ENCODE results near the gene RINL. TPM values are rescaled to one million over a fixed set of nuclear protein-coding genes. Genes with fewer than 3 reads are reported as not detected.
"Not testable (repeated sequence)": the region's sequence is repeated elsewhere in the genome, so short reads cannot be mapped to it uniquely, and the experiment has no call there.

Gene RINL
- polyA plus RNA-seq, 4 donors, result 2.9 to 10.6 (median 6.7) TPM

- no peak for DNase-seq (ENCODE audit: low read depth in 4 of 4, low spot score in 3 of 4)
Observed at GRCh38 chr19:38907227-38907626, 29.2 kb upstream of the RINL start.

GRCh38 chr19:38905620-38906019 lies 27.5 kb upstream of the RINL start:
- no peak for DNase-seq (ENCODE audit: low read depth in 4 of 4, low spot score in 3 of 4)

- DNase-seq (ENCODE audit: low read depth in 4 of 4, low spot score in 3 of 4), result no peak
Observed at GRCh38 chr19:38904581-38905539, 26.8 kb upstream of the RINL start.

- no peak for DNase-seq (ENCODE audit: low read depth in 4 of 4, low spot score in 3 of 4)
Observed at GRCh38 chr19:38901683-38902082, 23.6 kb upstream of the RINL start.

- DNase-seq (ENCODE audit: low read depth in 4 of 4, low spot score in 3 of 4), result no peak
Observed at GRCh38 chr19:38900743-38901190, 22.7 kb upstream of the RINL start.

DNA sequence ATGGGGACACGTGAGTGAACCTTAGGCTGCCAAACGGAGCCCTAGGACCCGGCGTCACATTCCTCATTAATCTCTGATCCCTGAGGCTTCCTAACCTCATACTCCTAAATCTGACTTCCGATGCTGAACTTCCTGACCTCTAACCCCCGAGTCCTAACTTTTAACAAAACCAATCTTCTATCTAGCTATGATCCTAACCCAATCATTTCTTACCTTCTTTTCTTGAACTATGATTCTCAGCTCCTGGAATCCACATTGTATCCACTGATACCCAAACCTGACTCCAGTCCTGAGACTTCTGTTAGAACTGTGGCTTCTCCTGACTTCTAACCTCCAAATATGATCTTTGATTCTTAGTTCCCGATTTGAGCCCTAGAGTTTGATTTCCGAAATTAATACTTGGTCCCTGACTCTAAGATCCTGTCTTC lies 22.1 kb upstream of the RINL start:
- no peak for DNase-seq (ENCODE audit: low read depth in 4 of 4, low spot score in 3 of 4)

GRCh38 chr19:38899447-38900201 lies 21.5 kb upstream of the RINL start, which contains the start of the genes NFKBIB and SIRT2:
Gene NFKBIB (plus strand): TSS chr19:38899969. CDS start chr19:38900033, 64 bp downstream.
Gene SIRT2 (minus strand): TSS chr19:38899618. CDS start chr19:38899521, 97 bp downstream.
- peak; percentile 98 to 100 (median 99) for DNase-seq (ENCODE audit: low read depth in 4 of 4, low spot score in 3 of 4)

DNA sequence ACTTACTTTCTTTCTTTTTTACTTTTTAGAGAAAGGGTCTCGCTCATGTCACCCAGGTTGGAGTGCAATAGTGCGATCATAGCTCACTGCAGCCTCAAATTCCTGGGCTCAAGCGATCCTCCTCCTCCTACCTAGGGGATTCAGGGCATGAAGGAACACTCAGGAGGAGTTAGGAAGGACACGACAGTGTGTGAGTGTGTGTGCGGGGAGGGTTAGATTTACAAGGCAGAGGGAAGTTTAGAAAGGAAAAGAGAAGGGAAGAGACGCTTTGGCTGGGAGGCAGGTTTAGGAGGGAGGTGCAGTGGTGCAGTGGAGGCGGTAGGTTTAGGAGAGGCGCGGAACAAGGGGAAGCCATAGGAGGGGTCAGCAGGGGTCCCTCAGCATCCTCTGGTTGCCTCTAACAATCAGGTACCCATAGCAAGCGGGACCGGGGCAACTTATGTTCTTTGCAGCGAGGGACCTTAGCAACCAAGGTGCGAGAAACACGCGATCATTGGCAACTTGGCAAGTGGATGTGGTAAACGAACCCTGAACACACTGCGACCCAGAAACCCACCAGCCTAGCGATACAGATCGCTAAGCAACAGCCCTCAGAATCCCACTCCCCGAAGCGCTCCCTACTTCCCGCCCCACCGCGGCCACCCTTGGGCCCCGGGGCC lies 20.8 kb upstream of the RINL start:
- no peak for DNase-seq (ENCODE audit: low read depth in 4 of 4, low spot score in 3 of 4)

GRCh38 chr19:38894968-38895367 lies 16.9 kb upstream of the RINL start:
- DNase-seq (ENCODE audit: low read depth in 4 of 4, low spot score in 3 of 4), result no peak

GRCh38 chr19:38893341-38893771 lies 15.3 kb upstream of the RINL start:
- no peak for DNase-seq (ENCODE audit: low read depth in 4 of 4, low spot score in 3 of 4)

DNA sequence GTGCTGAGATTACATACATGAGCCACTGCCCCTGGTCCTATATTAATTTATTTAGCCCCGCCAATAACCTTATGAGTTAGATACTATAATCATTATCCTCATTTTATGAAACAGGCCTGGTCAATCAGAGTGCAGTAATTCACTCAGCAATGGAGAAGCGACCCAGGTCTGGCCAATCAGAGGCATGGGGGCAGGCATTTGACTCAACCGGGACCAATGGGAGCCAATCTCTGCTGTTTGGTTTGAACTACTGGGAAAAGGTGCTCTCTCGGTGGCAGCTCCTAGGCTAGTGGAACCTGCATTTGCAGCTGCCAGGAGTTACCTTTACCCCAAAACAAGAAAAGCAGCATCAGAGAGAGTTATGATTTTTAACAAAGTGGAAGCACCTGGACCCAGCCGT lies 14.8 kb upstream of the RINL start:
- DNase-seq (ENCODE audit: low read depth in 4 of 4, low spot score in 3 of 4), result no peak

- DNase-seq (ENCODE audit: low read depth in 4 of 4, low spot score in 3 of 4), result no peak
Observed at GRCh38 chr19:38891771-38892170, 13.7 kb upstream of the RINL start.

GRCh38 chr19:38890686-38891085 lies 12.6 kb upstream of the RINL start:
- no peak for DNase-seq (ENCODE audit: low read depth in 4 of 4, low spot score in 3 of 4)

DNA sequence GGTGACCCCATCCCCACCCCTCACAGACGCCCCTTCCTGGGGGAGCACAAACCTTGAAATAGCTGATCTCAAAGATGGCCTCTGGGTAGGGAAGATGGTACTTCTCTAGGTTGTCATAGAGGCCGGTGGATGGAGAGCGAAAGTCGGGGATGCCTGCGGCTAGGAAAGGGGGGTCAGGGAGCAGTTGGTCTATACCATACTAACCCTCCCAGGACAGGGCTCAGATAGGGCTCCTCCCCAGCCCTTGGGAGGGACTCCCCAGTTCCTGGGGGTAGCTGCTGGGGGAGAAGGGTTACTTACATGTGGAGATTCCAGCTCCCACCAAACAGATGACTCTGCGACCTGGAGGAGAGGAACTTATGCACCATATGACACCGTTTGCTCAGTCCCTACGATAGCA lies 11.7 kb upstream of the RINL start:
- no peak for DNase-seq (ENCODE audit: low read depth in 4 of 4, low spot score in 3 of 4)

- no peak for DNase-seq (ENCODE audit: low read depth in 4 of 4, low spot score in 3 of 4)
Observed at GRCh38 chr19:38888876-38889275, 10.8 kb upstream of the RINL start.

- not testable (repeated sequence) for DNase-seq (ENCODE audit: low read depth in 4 of 4, low spot score in 3 of 4)
Observed at GRCh38 chr19:38884691-38885090, 6.6 kb upstream of the RINL start.

- DNase-seq (ENCODE audit: low read depth in 4 of 4, low spot score in 3 of 4), result no peak
Observed at GRCh38 chr19:38883286-38883685, 5.2 kb upstream of the RINL start.

DNA sequence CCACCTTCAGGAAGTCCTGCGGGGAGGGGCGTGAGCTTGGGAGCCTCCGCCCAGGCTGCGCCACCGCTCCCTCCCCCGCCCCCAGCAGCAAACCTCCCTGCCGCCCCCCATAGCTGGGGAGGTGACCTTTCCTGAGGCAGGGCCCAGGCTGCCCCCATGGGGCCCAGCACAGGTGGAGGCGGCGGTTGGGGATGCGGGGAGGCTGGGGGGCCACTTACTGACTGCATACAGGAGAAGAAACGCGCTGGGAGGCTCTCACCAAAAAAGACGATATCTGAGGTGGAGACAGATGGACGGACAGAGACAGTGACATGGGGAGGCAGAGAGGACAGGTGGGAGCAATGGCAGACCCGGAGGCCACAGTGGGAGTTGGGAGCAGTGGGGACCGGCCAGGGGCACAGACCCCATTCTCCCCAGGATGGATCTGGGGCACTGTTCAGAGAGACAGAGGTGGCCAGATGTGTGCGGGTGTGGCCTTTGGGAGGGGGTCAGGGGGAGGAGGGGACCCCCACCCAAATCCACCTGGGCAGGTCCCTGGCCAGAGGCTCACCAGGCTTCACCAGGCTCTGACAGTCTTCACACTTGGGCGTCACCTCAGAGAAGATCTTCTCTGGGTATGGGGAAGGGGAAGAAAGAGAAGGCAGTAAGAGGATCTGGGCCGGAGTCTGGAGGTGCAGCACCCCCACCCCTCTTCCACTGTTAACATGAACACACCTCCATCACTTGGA lies 3.0 kb upstream of the RINL start:
- DNase-seq (ENCODE audit: low read depth in 4 of 4, low spot score in 3 of 4), result no peak

GRCh38 chr19:38880076-38880881 lies 2.2 kb upstream of the RINL start:
- DNase-seq (ENCODE audit: low read depth in 4 of 4, low spot score in 3 of 4), result no peak

All from left renal pelvis (tissue), 4 donors.